Colonic mucosa (tissue), 4 donors: ENCODE measurements around the gene CPNE2. TPM values are rescaled to one million over a fixed set of nuclear protein-coding genes. Genes with fewer than 3 reads are reported as not detected.

Experiments used
- DNase-seq: peaks from one replicate; pipeline ENCODE4 v3.0.0-alpha.2; 2020
- H3K27ac ChIP-seq: fragments of 200-600 bp; one replicate; pipeline ENCODE4 v1.8.0; 2021
- H3K27me3 ChIP-seq: fragments of 200-600 bp; one replicate; pipeline ENCODE4 v1.8.0; 2021
- H3K36me3 ChIP-seq: fragments of 200-600 bp; one replicate; pipeline ENCODE4 v1.8.0; 2021
- H3K4me1 ChIP-seq: fragments of 200-600 bp; one replicate; pipeline ENCODE4 v1.8.0; 2021; ENCODE audit warnings: mild to moderate bottlenecking
- H3K4me3 ChIP-seq: fragments of 200-600 bp; one replicate; pipeline ENCODE4 v1.8.0; 2021
- H3K9ac ChIP-seq, 2 donors: one replicate each; pipeline ENCODE4 v1.7.0; 2013; ENCODE audit warnings: control low read depth in 2 of 2, low read depth in 2 of 2, low read length in 2 of 2
- H3K9me3 ChIP-seq: fragments of 200-600 bp; one replicate; pipeline ENCODE4 v1.8.0; 2021
- CTCF ChIP-seq: fragments of 200-600 bp; IDR thresholded peaks from one replicate; pipeline ENCODE4 v1.8.0; 2022; ENCODE audit warnings: antibody characterized with exemption, mild to moderate bottlenecking
- intact Hi-C: fragments of 100-400 bp; cut with DNase I; formaldehyde crosslinking; loops from one replicate; pipeline ENCODE4 v1.14.1; 2022
- total RNA-seq, 2 donors: library from RNA; stranded (reverse); fragmentation: NEBNext Ultra II Directional in 1 of 2; extraction: Animal tissue kit (Norgen Biotek cat#: 25700) in 1 of 2; gene quantifications; one replicate each; pipeline ENCODE4 v1.2.1, GENCODE V29; 2021
- donor health status: healthy.
- donor health status: DM: no; HTN: no; CAD: no.
- donor health status: DM: no; HTN: no; CAD: no.

Gene CPNE2
- total RNA-seq, 2 donors from 2014 or later = 38.6 to 53.3 TPM

- no peak overlapping the region for H3K9ac ChIP-seq
Measured at GRCh38 chr16:57196286-57196685, 103.9 kb downstream of the CPNE2 start.

GRCh38 chr16:57196753-57197152 is 104.4 kb downstream of the CPNE2 start:
- intact Hi-C loops = no loop called here
- Histone ChIP-seq H3K27ac (no peak overlapping the region), H3K27me3 (no peaks in the 10 kb centered on the region), H3K36me3 (no peaks in the 10 kb centered on the region), H3K9ac (no peak overlapping the region), H3K9me3 (no peaks in the 10 kb centered on the region), H3K4me1 (peaks cover 4% of the 10 kb centered on the region), H3K4me3 (no peak overlapping the region)
- DNase-seq = no peak
- no peak for TF ChIP-seq CTCF

More at GRCh38 chr16:57196286-57196685, 103.9 kb downstream of the CPNE2 start:
- no peak for DNase-seq
- no peak for TF ChIP-seq CTCF
- Histone ChIP-seq H3K4me3 (no peak overlapping the region), H3K27me3 (no peaks in the 10 kb centered on the region), H3K9me3 (no peaks in the 10 kb centered on the region), H3K36me3 (no peaks in the 10 kb centered on the region), H3K4me1 (peaks cover 4% of the 10 kb centered on the region), H3K27ac (no peak overlapping the region)
- intact Hi-C loops = no loop called here

Other genes with a start within 250 kb of the CPNE2 start
- gene SLC12A3, start 227.4 kb upstream of the CPNE2 start, total RNA-seq = not detected
- gene HERPUD1, start 160.4 kb upstream of the CPNE2 start, total RNA-seq = 100 to 1,000 TPM; 130 to 194 TPM
- not detected for gene CETP, start 130.6 kb upstream of the CPNE2 start, total RNA-seq
- gene NLRC5, start 103.0 kb upstream of the CPNE2 start, total RNA-seq = 10 to 100 TPM; 78.1 to 79.7 TPM
- gene PSME3IP1, start 93.5 kb downstream of the CPNE2 start, total RNA-seq = 100 to 1,000 TPM in 1 of 2 donors, 10 to 100 TPM in 1; 80.9 to 108 TPM
- gene RSPRY1, start 93.7 kb downstream of the CPNE2 start, total RNA-seq = 10 to 100 TPM; 33.7 to 51.0 TPM
- 10 to 100 TPM; 28.6 to 32.7 TPM for gene ARL2BP, start 152.7 kb downstream of the CPNE2 start, total RNA-seq
- 10 to 100 TPM; 11.6 to 16.7 TPM for gene PLLP, start 192.1 kb downstream of the CPNE2 start, total RNA-seq